Vagina (tissue), 2 donors: ENCODE results near the gene SPAG9. TPM values are rescaled to one million over a fixed set of nuclear protein-coding genes. Genes with fewer than 3 reads are reported as not detected.

Source experiments
- DNase-seq, 2 donors: peaks; one replicate each; pipeline ENCODE4 v3.0.0-alpha.2; 2017; ENCODE audit errors: extremely low spot score in 2 of 2
- H3K27ac ChIP-seq: fragments of 200-600 bp; sonication (generic); one replicate; pipeline ENCODE4 v1.5.1; 2019
- H3K27me3 ChIP-seq: fragments of 200-600 bp; sonication (generic); one replicate; pipeline ENCODE4 v1.5.1; 2019
- H3K36me3 ChIP-seq, 2 donors: fragments of 200-600 bp; sonication (generic); one replicate each; pipeline ENCODE4 v1.5.1; 2017 to 2019
- H3K4me1 ChIP-seq: fragments of 200-600 bp; sonication (generic); one replicate; pipeline ENCODE4 v1.5.1; 2019
- H3K4me3 ChIP-seq, 2 donors: fragments of 200-600 bp; sonication (generic); 1 replicate in 1 of 2; 2 replicates in 1 of 2; pipeline ENCODE4 v1.5.1; 2016 to 2019
- H3K9me3 ChIP-seq: fragments of 200-600 bp; sonication (generic); one replicate; pipeline ENCODE4 v1.5.1; 2019
- POLR2A ChIP-seq, 2 donors: fragments of 450-650 bp; IDR thresholded peaks; one replicate each; pipeline ENCODE4 v1.6.1; 2017; ENCODE audit warnings: antibody characterized with exemption in 2 of 2, mild to moderate bottlenecking in 2 of 2, moderate library complexity in 2 of 2
- POLR2AphosphoS5 ChIP-seq, 2 donors: sonication (generic); formaldehyde crosslinking; IDR thresholded peaks; one replicate each; pipeline ENCODE4 v1.9.0; 2017; ENCODE audit warnings: antibody characterized with exemption in 2 of 2, mild to moderate bottlenecking in 2 of 2, low read depth in 1 of 2; ENCODE audit not compliant: insufficient read depth in 1 of 2
- intact Hi-C: fragments of 100-400 bp; cut with DNase I; formaldehyde crosslinking; loops from one replicate; pipeline ENCODE4 v1.15.1; 2023
- total RNA-seq: library from RNA; depleted of rRNA; stranded (reverse); fragments of >200 nt; gene quantifications from one replicate; pipeline ENCODE4 v1.2.3, GENCODE V29; 2016
- TF ChIP-seq, protein P1 (sequence below), 3 experiments: fragments of 450-650 bp in 2 of 3; fragments of 200-600 bp in 1 of 3; sonication (generic) in 1 of 3; IDR thresholded peaks; one replicate each; pipeline ENCODE4 v1.5.1; 2017 to 2019; ENCODE audit warnings: antibody characterized with exemption in 3 of 3, mild to moderate bottlenecking in 2 of 3, moderate library complexity in 2 of 3

SPAG9 gene
- total RNA-seq, 1 donor from 2014 or later = 92.6 TPM

- intact Hi-C loops = no loop called here
- TF ChIP-seq POLR2AphosphoS5 (IDR thresholded peaks at IDR 0.05; ENCODE audit: insufficient read depth in 1 of 2, low read depth in 1 of 2) (no peak), POLR2A (IDR thresholded peaks at IDR 0.05) (no peak)
- TF ChIP-seq, protein P1, sequence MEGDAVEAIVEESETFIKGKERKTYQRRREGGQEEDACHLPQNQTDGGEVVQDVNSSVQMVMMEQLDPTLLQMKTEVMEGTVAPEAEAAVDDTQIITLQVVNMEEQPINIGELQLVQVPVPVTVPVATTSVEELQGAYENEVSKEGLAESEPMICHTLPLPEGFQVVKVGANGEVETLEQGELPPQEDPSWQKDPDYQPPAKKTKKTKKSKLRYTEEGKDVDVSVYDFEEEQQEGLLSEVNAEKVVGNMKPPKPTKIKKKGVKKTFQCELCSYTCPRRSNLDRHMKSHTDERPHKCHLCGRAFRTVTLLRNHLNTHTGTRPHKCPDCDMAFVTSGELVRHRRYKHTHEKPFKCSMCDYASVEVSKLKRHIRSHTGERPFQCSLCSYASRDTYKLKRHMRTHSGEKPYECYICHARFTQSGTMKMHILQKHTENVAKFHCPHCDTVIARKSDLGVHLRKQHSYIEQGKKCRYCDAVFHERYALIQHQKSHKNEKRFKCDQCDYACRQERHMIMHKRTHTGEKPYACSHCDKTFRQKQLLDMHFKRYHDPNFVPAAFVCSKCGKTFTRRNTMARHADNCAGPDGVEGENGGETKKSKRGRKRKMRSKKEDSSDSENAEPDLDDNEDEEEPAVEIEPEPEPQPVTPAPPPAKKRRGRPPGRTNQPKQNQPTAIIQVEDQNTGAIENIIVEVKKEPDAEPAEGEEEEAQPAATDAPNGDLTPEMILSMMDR (IDR thresholded peaks at IDR 0.05) = no peak
- Histone ChIP-seq H3K4me3 (no peak overlapping the region), H3K36me3 (peaks cover 0 to 45% of the 10 kb centered on the region in 2 donors), H3K27me3 (no peaks in the 10 kb centered on the region), H3K27ac (no peak overlapping the region), H3K4me1 (no peaks in the 10 kb centered on the region), H3K9me3 (no peaks in the 10 kb centered on the region)
- no peak for DNase-seq
Measured at GRCh38 chr17:50977487-50978159, 143.0 kb downstream of the SPAG9 start.

DNA sequence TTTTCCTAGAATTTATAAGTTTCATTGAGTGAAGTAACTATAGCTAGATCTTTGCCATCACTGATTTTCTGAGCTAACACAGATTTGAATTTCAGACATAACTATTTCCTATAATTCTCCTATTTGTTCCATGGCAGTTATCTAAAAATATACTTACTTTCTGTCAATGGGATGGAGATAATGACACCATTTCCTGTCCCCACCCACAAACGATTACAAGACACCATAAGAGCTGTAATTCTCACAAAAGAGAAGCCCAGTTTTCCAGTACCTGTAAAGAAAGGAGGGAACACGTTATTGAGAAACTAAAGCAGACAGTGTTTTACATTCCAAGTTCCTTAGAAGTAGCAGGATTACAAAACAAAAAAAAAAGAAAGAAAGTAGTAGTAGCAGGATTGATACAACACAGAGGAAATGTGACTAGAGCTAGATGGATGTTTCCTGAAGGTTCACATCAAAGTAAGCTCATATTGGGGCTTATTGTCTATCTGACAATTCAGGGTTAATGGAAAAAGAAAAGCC, 143.7 kb downstream of the SPAG9 start:
- TF ChIP-seq, protein P1 (IDR thresholded peaks at IDR 0.05) = no peak
- TF ChIP-seq POLR2A (IDR thresholded peaks at IDR 0.05) (no peak), POLR2AphosphoS5 (IDR thresholded peaks at IDR 0.05; ENCODE audit: insufficient read depth in 1 of 2, low read depth in 1 of 2) (no peak)
- intact Hi-C loops = no loop called here
- Histone ChIP-seq H3K4me1 (no peaks in the 10 kb centered on the region), H3K36me3 (peaks cover 0 to 45% of the 10 kb centered on the region in 2 donors), H3K27ac (no peak overlapping the region), H3K4me3 (no peak overlapping the region), H3K9me3 (no peaks in the 10 kb centered on the region), H3K27me3 (no peaks in the 10 kb centered on the region)
- no peak for DNase-seq

GRCh38 chr17:50973557-50974494, 146.8 kb downstream of the SPAG9 start:
- Histone ChIP-seq H3K9me3 (no peaks in the 10 kb centered on the region), H3K27ac (no peak overlapping the region), H3K4me3 (no peak overlapping the region), H3K4me1 (no peaks in the 10 kb centered on the region), H3K36me3 (peaks cover 0 to 43% of the 10 kb centered on the region in 2 donors), H3K27me3 (no peaks in the 10 kb centered on the region)
- intact Hi-C loops = no loop called here
- DNase-seq = no peak
- no peak for TF ChIP-seq POLR2A (IDR thresholded peaks at IDR 0.05)
- TF ChIP-seq, protein P1 (IDR thresholded peaks at IDR 0.05) = no peak

- H3K27me3 ChIP-seq = no peaks in the 10 kb centered on the region
- no peak for DNase-seq
- TF ChIP-seq POLR2A (IDR thresholded peaks at IDR 0.05) (no peak), POLR2AphosphoS5 (IDR thresholded peaks at IDR 0.05; ENCODE audit: insufficient read depth in 1 of 2, low read depth in 1 of 2) (no peak)
- TF ChIP-seq, protein P1 (IDR thresholded peaks at IDR 0.05) = no peak
- no peak overlapping the region for H3K4me3 ChIP-seq
- intact Hi-C loops = no loop called here
- peaks cover 10% of the 10 kb centered on the region for H3K4me1 ChIP-seq
- no peaks in the 10 kb centered on the region for H3K9me3 ChIP-seq
- peaks cover 0 to 44% of the 10 kb centered on the region in 2 donors for H3K36me3 ChIP-seq
- H3K27ac ChIP-seq = no peak overlapping the region
Measured at GRCh38 chr17:50972577-50972976, 148.1 kb downstream of the SPAG9 start.
